HepG2 (cell line): ENCODE measurements around the gene DSN1. TPM values are rescaled to one million over a fixed set of nuclear protein-coding genes. Genes with fewer than 3 reads are reported as not detected.

ENCODE experiments used
- ARID4A ChIP-seq: sonication (generic); formaldehyde crosslinking; IDR thresholded peaks from 2 replicates; pipeline ENCODE4 v1.5.0; 2020; ENCODE audit warnings: mild to moderate bottlenecking, missing genetic modification reagents, borderline replicate concordance
- ARID5B ChIP-seq: IDR thresholded peaks from 2 replicates; pipeline ENCODE4 v1.4.0; 2020; ENCODE audit warnings: mild to moderate bottlenecking, missing genetic modification reagents
- CEBPG ChIP-seq: IDR thresholded peaks from 2 replicates; pipeline ENCODE4 v1.6.1; 2016
- CENPBD1 ChIP-seq: sonication (generic); formaldehyde crosslinking; IDR thresholded peaks from 2 replicates; pipeline ENCODE4 v1.8.0; 2022; ENCODE audit warnings: missing genetic modification reagents, low read depth, mild to moderate bottlenecking, borderline replicate concordance
- E2F2 ChIP-seq: sonication (generic); formaldehyde crosslinking; IDR thresholded peaks from 2 replicates; pipeline ENCODE4 v1.4.0; 2020; ENCODE audit warnings: missing genetic modification reagents, borderline replicate concordance
- FOSL2 ChIP-seq: sonication (generic); formaldehyde crosslinking; IDR thresholded peaks from 2 replicates; pipeline ENCODE4 v1.4.0; 2020; ENCODE audit warnings: missing genetic modification reagents
- FOXA3 ChIP-seq: IDR thresholded peaks from 2 replicates; pipeline ENCODE4 v1.6.1; 2016; ENCODE audit warnings: missing genetic modification reagents, missing compliant biosample characterization
- GATAD2A ChIP-seq: IDR thresholded peaks from 2 replicates; pipeline ENCODE4 v1.6.1; 2016
- HOXA3 ChIP-seq: sonication (generic); formaldehyde crosslinking; IDR thresholded peaks from 2 replicates; pipeline ENCODE4 v1.5.0; 2020; ENCODE audit warnings: missing genetic modification reagents
- KLF12 ChIP-seq: sonication (generic); formaldehyde crosslinking; IDR thresholded peaks from 2 replicates; pipeline ENCODE4 v1.4.0; 2020; ENCODE audit warnings: missing genetic modification reagents, borderline replicate concordance
- KLF6 ChIP-seq: IDR thresholded peaks from 2 replicates; pipeline ENCODE4 v1.8.0; 2016; ENCODE audit warnings: missing biosample characterization, missing genetic modification reagents
- LCORL ChIP-seq, 2 experiments: fragments of 450-650 bp in 1 of 2; sonication (generic) in 1 of 2; formaldehyde crosslinking in 1 of 2; IDR thresholded peaks; 2 replicates each; pipeline versions ENCODE4 v1.5.0 to v1.6.1; 2017 to 2020; ENCODE audit warnings: antibody characterized with exemption in 1 of 2, missing genetic modification reagents in 1 of 2
- MED1 ChIP-seq: sonication (generic); formaldehyde crosslinking; IDR thresholded peaks from 2 replicates; pipeline ENCODE4 v1.4.0; 2020; ENCODE audit warnings: missing genetic modification reagents
- RBM39 ChIP-seq: fragments of 200-400 bp; formaldehyde crosslinking; IDR thresholded peaks from one replicate; pipeline ENCODE4 v1.6.1; 2018; ENCODE audit warnings: antibody characterized with exemption, mild to moderate bottlenecking, low read depth, low read length; ENCODE audit not compliant: poor library complexity, severe bottlenecking
- TARDBP ChIP-seq: sonication (generic); formaldehyde crosslinking; IDR thresholded peaks from 2 replicates; pipeline ENCODE4 v1.8.0; 2022; ENCODE audit warnings: mild to moderate bottlenecking, missing genetic modification reagents
- TEAD3 ChIP-seq: optimal IDR thresholded peaks from 2 replicates; pipeline ENCODE3; 2016; ENCODE audit warnings: borderline replicate concordance
- ZNF564 ChIP-seq: sonication (generic); formaldehyde crosslinking; IDR thresholded peaks from 2 replicates; pipeline ENCODE4 v1.8.1; 2023; ENCODE audit warnings: mild to moderate bottlenecking, missing genetic modification reagents
- ZNF615 ChIP-seq: sonication (generic); formaldehyde crosslinking; IDR thresholded peaks from 2 replicates; pipeline ENCODE4 v1.5.0; 2020; ENCODE audit warnings: mild to moderate bottlenecking, missing genetic modification reagents, borderline replicate concordance
- polyA plus RNA-seq, 8 experiments: library from polyadenylated mRNA; depleted of rRNA in 3 of 8; stranded (reverse) in 7 of 8; unstranded in 1 of 8; fragments of >200 nt; fragmentation: Illumina TruSeq in 4 of 8; extraction: Trizol in 4 of 8; gene quantifications; 2 replicates each; pipeline versions ENCODE4 v1.2.1 to v1.2.3, GENCODE V29; 2011 to 2016; ENCODE audit warnings: low read depth in 4 of 8, missing spikeins in 1 of 8, mixed read lengths in 1 of 8; ENCODE audit not compliant: insufficient read depth in 1 of 8
- total RNA-seq, 5 experiments: library from RNA; depleted of rRNA; stranded (reverse); fragments of >200 nt; fragmentation: Illumina TruSeq; extraction: Trizol; gene quantifications; 2 replicates each; pipeline ENCODE4 v1.2.3, GENCODE V29; 2016; ENCODE audit warnings: low read depth in 1 of 5

DSN1 gene
- total and polyA plus RNA-seq, 2 of the 13 experiments (the other 11 are each of a cell fraction or from before 2014, with no cell fraction given) = 18.7 to 53.7 TPM

- 0 out of 2 replicates have a peak, but pooled peaks have one; percentile 27 for TF ChIP-seq KLF12
- TF ChIP-seq RBM39 = no peak
- TF ChIP-seq ZNF564 = no peak
- TF ChIP-seq TEAD3 (CRISPR knock-in tag) = no peak
- TF ChIP-seq ARID5B (CRISPR knock-in tag) = peak; percentile 60; the same call in 1 of the 2 replicates
- TF ChIP-seq FOSL2 (CRISPR knock-in tag) = peak; percentile 45; the same call in 1 of the 2 replicates
- no peak; the same call in 1 of the 2 replicates for TF ChIP-seq CENPBD1 (CRISPR knock-in tag)
- no peak for TF ChIP-seq LCORL (IDR thresholded peaks at IDR 0.05)
- TF ChIP-seq LCORL (CRISPR knock-in tag; IDR thresholded peaks at IDR 0.05) = peak; percentile 41; the same call in 1 of the 2 replicates
- TF ChIP-seq TARDBP (CRISPR knock-in tag) = peak; percentile 21; the same call in 1 of the 2 replicates
- TF ChIP-seq KLF6 = 0 out of 2 replicates have a peak, but pooled peaks have one; percentile 8
- TF ChIP-seq MED1 (CRISPR knock-in tag) = peak; percentile 27; the same call in 1 of the 2 replicates
- no peak for TF ChIP-seq E2F2 (CRISPR knock-in tag)
- no peak for TF ChIP-seq ZNF615
- TF ChIP-seq HOXA3 (CRISPR knock-in tag) = peak; percentile 63; the same call in 1 of the 2 replicates
- TF ChIP-seq FOXA3 (CRISPR knock-in tag) = 0 out of 2 replicates have a peak, but pooled peaks have one; percentile 11
- 0 out of 2 replicates have a peak, but pooled peaks have one; percentile 23 for TF ChIP-seq ARID4A (CRISPR knock-in tag)
- peak; percentile 90 for TF ChIP-seq CEBPG (CRISPR knock-in tag)
- peak; percentile 62; the same call in 1 of the 2 replicates for TF ChIP-seq GATAD2A (CRISPR knock-in tag)
Observed at GRCh38 chr20:36760647-36761046, 12.9 kb downstream of the DSN1 start (continued).
